HG02678 (cell line): Measurements from ENCODE around the gene SNX33.

Experiments used
- ATAC-seq: cut with Tn5 transposase; IDR thresholded peaks from one replicate; pipeline ENCODE4 v1.9.1; 2021; ENCODE audit warnings: mild to moderate bottlenecking, moderate library complexity; ENCODE audit not compliant: unreplicated experiment

The SNX33 gene

GRCh38 chr15:75640483-75641178 lies 7.1 kb upstream of the SNX33 start:
- peak; percentile 30 for ATAC-seq

DNA sequence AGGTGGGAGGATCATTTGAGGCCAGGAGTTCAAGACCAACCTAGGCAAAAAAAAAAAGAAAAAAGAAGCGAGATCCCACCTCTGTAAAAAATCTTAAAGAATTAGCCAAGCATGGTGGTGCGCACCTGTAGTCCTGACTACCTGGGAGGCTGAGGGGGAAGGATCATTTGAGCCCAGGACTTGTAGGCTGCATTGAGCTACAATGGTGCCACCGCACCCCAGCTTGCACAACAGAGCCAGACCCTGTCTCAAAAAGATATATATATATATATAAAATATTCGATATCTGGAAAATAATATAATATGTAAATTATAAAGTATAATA lies 6.6 kb upstream of the SNX33 start:
- ATAC-seq, result no peak

GRCh38 chr15:75641603-75642002 lies 6.1 kb upstream of the SNX33 start:
- no peak for ATAC-seq

GRCh38 chr15:75644376-75644775 lies 3.3 kb upstream of the SNX33 start:
- no peak for ATAC-seq

DNA sequence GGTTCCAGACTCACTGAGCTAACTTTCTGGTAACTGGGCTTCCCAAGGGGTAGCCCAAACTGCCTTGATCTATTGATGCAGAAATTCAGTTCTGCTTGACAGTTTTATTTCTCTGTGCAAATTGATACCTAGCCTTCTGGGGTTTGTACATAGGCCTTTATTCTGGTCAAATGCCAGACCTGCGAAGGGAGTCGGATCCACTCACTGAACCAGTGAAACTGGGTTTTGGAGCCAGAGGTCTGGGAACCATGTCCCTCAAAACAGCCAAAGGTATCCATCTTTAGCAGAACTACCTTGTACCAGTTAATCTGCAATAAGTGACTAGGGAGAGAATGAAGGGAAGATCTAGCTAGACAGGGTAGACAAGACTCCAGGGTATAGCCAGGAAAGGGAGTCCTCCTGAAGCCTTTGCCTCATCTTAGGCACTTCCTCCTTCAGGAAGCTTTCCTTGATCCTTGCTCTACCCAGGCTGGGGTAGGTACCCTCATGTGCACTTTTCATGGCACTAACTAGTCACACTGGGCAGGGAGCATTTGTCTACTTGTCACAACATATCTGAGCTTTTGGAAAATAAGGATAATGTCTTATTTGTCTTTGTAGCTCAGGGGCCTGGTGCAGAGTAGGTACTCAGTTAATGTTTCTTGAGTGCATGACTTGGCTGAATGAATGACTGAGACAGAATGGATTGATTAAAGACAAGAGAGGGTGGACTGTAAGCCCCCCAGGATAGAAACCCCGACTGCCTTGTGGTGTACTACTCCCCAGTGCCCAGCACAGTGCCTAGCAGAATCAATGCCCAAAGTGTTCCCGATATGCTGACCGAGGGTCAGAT lies 1.4 kb upstream of the SNX33 start:
- no peak for ATAC-seq

DNA sequence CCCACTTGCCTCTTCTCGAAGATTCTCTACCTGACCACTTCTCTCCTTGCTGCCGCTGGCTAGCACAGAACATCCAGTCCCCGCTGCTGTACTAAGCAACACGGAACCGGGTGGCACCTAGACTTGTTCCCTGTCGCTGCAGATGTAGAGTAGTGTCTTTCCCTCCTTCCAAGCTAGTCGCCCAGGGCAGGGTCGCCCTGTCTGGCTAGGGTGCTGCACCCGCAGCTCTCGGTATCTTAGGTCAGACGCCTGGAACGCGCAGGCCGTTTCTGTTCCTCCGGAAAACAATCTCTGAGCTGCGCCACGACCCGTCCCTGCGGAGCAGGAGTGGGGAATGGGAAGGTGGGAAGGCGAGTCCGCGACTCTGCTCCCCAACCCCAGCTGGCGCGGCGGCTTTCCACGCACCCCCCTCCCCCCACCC lies 758 bp upstream of the SNX33 start:
- no peak for ATAC-seq

- ATAC-seq, result no peak
These were observed 666 bp downstream of the SNX33 start for GRCh38 chr15:75648156-75649000.

GRCh38 chr15:75649045-75649761 lies 1.5 kb downstream of the SNX33 start:
- no peak for ATAC-seq

- no peak for ATAC-seq
These were observed 2.1 kb downstream of the SNX33 start for GRCh38 chr15:75649848-75650247.

GRCh38 chr15:75650908-75651809 lies 3.4 kb downstream of the SNX33 start:
- ATAC-seq, result no peak

DNA sequence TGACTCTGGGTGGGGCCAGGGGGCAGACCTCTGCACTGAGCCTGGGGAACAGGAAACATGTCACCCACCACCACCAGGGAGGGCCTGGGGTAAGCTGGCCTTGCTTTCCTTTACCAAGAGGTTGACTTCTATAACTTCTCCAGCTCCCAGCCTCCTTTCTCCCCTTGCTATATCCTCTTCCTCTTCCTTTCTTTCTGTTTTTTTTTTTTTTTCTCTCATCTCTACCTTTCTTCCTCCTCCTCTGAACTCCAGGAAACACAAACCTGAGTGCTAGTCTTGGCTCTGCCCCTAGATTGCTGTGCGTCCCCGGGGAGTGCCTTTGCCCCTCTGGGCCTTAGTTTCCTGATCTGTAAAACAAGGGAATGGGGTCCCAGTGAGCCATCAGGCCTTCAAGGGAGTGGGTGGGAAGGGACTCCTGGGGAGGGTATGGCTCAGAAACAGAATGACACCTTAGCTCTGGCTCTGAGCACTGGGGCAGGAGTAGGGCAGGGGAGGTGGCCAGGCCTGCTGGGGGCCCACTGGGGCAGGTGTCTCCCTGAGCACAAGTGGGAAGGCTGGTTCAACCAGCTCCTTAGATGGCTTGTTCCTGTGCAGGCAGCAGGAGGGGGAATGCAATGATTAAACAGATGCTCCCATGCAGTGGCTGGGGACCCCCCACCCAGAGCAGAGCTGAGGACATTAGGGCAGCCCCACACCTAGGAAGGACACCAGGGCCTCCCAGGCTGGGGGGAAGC lies 4.3 kb downstream of the SNX33 start:
- no peak for ATAC-seq

DNA sequence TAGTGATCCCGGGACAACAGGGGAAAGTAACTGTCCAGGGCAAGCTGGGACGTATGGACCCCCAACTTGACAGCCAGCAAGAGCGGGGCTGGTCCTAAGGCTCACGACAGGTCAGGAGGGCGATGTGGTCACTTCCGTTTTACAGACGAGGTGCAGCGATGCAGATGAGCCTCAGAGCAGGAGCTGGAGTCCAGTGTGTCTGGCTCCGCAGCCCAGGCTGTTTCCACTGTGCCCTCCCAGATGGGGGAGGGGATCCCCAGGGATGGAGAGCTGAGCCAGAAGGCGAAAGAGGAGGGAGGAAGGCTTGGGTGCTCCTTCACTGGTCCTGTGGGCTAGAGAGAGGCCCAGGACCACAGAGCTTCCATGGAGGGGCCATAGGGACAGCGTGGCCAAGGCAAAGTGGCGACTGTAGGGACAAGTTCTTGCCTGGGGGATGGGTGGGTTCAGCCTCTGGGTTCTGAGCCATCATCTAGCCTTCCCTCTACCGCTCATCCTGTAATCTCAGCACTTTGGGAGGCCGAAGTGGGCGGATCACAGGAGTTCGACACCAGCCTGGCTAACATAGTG lies 5.7 kb downstream of the SNX33 start:
- ATAC-seq, result no peak

- no peak for ATAC-seq
These were observed 6.6 kb downstream of the SNX33 start for GRCh38 chr15:75654201-75654907.

DNA sequence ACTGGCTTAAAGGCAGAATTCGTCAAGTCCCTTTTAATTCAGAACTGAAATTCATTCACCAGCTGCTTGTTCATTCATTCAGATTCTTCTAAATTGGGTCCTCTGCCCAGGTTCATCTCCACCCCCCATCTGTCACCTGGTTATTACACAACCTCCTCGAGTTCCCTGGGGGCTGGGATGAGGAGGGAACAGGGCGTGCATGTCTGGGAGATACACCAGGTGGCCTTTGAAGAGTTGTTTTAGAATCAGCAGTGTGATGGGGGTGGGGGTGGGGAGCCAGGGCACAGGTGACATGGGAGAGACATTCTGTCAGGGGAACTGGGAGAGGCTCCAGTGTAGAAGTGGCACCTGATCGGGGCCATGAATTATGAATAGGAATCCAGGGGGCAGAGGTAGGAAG lies 8.2 kb downstream of the SNX33 start:
- no peak for ATAC-seq

GRCh38 chr15:75656331-75656730 lies 8.6 kb downstream of the SNX33 start:
- no peak for ATAC-seq

- ATAC-seq, result no peak
These were observed 9.1 kb downstream of the SNX33 start for GRCh38 chr15:75656813-75657212.

GRCh38 chr15:75659141-75659771 lies 11.5 kb downstream of the SNX33 start:
- no peak for ATAC-seq
